ENCODE results near the gene GBP1. TPM values are rescaled to one million over a fixed set of nuclear protein-coding genes. Genes with fewer than 3 reads are reported as not detected.

The GBP1 gene
- total RNA-seq, 1 experiment from 2014 or later = 27.0 TPM

DNA sequence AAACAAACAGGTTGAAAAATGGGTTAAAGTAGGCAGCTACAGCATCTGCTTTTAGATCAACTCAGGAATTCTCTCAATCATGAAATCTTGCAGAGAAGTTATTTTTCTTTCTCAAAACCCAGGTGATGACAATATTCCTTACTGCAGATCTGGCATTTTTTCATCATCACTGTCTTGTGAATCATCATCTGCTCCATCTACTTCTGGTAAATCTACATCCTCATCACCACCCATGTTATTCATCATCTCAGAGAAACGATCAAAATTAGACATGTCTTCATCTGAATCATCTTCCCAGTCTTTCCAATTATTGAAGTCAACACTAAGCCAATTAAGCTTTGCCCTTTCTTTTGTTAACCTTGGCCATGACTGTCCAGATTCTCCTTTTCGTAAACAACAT is 39.1 kb upstream of the GBP1 start:
- intact Hi-C loops (cut with micrococcal nuclease; ENCODE audit: unreplicated experiment) = no loop called here

DNA sequence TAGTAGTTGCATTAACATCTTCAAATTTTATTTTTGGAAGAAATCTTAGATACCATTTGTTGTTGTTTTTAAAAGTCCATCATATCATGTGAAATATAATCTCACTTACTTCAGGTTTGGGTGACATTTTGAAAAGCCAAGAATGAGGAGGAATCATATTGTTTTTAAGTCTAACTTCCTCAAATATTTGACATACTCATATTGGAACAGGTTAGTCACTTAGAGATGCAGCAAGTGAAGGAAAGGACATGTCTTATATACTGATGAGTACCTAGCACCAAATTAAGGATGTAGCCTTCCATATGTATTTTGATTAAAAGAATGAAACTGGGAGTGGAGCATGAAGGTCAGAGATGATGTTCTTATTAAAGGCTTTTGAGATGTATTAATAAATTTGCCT is 37.0 kb upstream of the GBP1 start:
- no peaks in the 10 kb centered on the region for H3K27me3 Mint-ChIP-seq (ENCODE audit: unreplicated experiment)
- no TSS peak for BruUV-seq (replicated peaks)
- intact Hi-C loops (cut with micrococcal nuclease; ENCODE audit: unreplicated experiment) = no loop called here
- no peak overlapping the region for H3K27ac Mint-ChIP-seq (ENCODE audit: unreplicated experiment)
- no peaks in the 10 kb centered on the region for H3K36me3 Mint-ChIP-seq (ENCODE audit: insufficient read depth, unreplicated experiment)
- H3K4me3 Mint-ChIP-seq (ENCODE audit: low read depth, unreplicated experiment) = no peak overlapping the region
- no peak for DNase-seq
- CTCF ChIA-PET = no interaction called here
- H3K9me3 Mint-ChIP-seq (ENCODE audit: low read depth, unreplicated experiment) = peaks cover 2% of the 10 kb centered on the region
- H3K4me1 Mint-ChIP-seq (ENCODE audit: low read depth, unreplicated experiment) = no peaks in the 10 kb centered on the region
- TF ChIP-seq, protein P1, sequence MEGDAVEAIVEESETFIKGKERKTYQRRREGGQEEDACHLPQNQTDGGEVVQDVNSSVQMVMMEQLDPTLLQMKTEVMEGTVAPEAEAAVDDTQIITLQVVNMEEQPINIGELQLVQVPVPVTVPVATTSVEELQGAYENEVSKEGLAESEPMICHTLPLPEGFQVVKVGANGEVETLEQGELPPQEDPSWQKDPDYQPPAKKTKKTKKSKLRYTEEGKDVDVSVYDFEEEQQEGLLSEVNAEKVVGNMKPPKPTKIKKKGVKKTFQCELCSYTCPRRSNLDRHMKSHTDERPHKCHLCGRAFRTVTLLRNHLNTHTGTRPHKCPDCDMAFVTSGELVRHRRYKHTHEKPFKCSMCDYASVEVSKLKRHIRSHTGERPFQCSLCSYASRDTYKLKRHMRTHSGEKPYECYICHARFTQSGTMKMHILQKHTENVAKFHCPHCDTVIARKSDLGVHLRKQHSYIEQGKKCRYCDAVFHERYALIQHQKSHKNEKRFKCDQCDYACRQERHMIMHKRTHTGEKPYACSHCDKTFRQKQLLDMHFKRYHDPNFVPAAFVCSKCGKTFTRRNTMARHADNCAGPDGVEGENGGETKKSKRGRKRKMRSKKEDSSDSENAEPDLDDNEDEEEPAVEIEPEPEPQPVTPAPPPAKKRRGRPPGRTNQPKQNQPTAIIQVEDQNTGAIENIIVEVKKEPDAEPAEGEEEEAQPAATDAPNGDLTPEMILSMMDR (IDR thresholded peaks at IDR 0.05; ENCODE audit: unreplicated experiment) = no peak

More for the DNA sequence above, 39.1 kb upstream of the GBP1 start:
- H3K27ac Mint-ChIP-seq (ENCODE audit: unreplicated experiment) = no peak overlapping the region
- TF ChIP-seq, protein P1 (IDR thresholded peaks at IDR 0.05; ENCODE audit: unreplicated experiment) = no peak
- H3K27me3 Mint-ChIP-seq (ENCODE audit: unreplicated experiment) = no peaks in the 10 kb centered on the region
- no peak overlapping the region for H3K4me3 Mint-ChIP-seq (ENCODE audit: low read depth, unreplicated experiment)
- DNase-seq = no peak
- H3K4me1 Mint-ChIP-seq (ENCODE audit: low read depth, unreplicated experiment) = no peaks in the 10 kb centered on the region
- CTCF ChIA-PET = no interaction called here
- H3K9me3 Mint-ChIP-seq (ENCODE audit: low read depth, unreplicated experiment) = no peaks in the 10 kb centered on the region
- no peaks in the 10 kb centered on the region for H3K36me3 Mint-ChIP-seq (ENCODE audit: insufficient read depth, unreplicated experiment)
- BruUV-seq (replicated peaks) = TSS peak; percentile 51

DNA sequence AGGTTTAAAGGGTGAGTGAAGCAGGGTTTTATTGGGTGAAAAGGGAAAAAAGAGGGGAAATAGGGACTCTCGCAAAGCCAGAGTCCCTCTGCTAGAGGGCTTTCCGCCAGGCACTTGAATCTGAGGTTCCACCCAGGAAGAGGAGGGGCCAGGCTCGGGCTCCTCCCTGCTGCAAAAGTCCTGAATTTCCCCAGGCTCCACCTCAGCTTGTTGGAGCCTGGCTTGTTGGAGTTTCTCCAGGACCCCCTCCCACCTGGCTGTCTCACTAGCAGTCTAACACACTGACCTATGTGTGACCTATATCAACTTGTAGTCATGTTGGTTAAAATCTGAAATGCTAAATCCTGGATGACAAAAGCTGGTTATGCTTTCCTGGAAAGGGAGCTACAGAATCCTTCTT is 35.4 kb upstream of the GBP1 start:
- Mint-ChIP-seq H3K27ac (ENCODE audit: unreplicated experiment) (no peak overlapping the region), H3K4me3 (ENCODE audit: low read depth, unreplicated experiment) (no peak overlapping the region), H3K9me3 (ENCODE audit: low read depth, unreplicated experiment) (peaks cover 6% of the 10 kb centered on the region), H3K4me1 (ENCODE audit: low read depth, unreplicated experiment) (no peaks in the 10 kb centered on the region), H3K27me3 (ENCODE audit: unreplicated experiment) (no peaks in the 10 kb centered on the region), H3K36me3 (ENCODE audit: insufficient read depth, unreplicated experiment) (no peaks in the 10 kb centered on the region)
- TF ChIP-seq, protein P1 (IDR thresholded peaks at IDR 0.05; ENCODE audit: unreplicated experiment) = no peak
- CTCF ChIA-PET = no interaction called here
- no TSS peak for BruUV-seq (replicated peaks)
- intact Hi-C loops (cut with micrococcal nuclease; ENCODE audit: unreplicated experiment) = no loop called here
- DNase-seq = no peak

DNA sequence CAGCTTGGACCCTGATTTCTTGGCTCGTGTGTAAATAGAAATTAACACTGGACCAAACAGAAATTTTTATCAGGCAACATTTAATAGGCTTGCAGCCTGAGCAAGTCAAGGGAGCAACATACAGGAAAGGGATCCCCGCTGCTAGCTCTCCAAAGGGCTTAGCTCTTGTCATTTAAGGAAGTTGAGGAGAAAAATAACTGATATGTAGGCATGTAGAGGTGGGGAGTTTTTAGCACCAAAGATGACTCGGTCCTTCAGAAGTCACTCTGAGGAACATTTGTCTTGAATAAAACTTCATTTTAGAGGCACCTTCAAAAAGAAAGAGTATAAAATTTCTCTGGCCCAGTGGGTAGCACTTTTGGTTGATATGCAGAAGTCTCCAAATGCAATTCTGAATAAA is 33.8 kb upstream of the GBP1 start:
- TF ChIP-seq, protein P1 (IDR thresholded peaks at IDR 0.05; ENCODE audit: unreplicated experiment) = no peak
- H3K27ac Mint-ChIP-seq (ENCODE audit: unreplicated experiment) = no peak overlapping the region
- no peak overlapping the region for H3K4me3 Mint-ChIP-seq (ENCODE audit: low read depth, unreplicated experiment)
- no TSS peak for BruUV-seq (replicated peaks)
- no peak for DNase-seq
- intact Hi-C loops (cut with micrococcal nuclease; ENCODE audit: unreplicated experiment) = no loop called here
- H3K4me1 Mint-ChIP-seq (ENCODE audit: low read depth, unreplicated experiment) = no peaks in the 10 kb centered on the region
- H3K27me3 Mint-ChIP-seq (ENCODE audit: unreplicated experiment) = no peaks in the 10 kb centered on the region
- no peaks in the 10 kb centered on the region for H3K36me3 Mint-ChIP-seq (ENCODE audit: insufficient read depth, unreplicated experiment)
- CTCF ChIA-PET = no interaction called here
- H3K9me3 Mint-ChIP-seq (ENCODE audit: low read depth, unreplicated experiment) = peaks cover 6% of the 10 kb centered on the region

DNA sequence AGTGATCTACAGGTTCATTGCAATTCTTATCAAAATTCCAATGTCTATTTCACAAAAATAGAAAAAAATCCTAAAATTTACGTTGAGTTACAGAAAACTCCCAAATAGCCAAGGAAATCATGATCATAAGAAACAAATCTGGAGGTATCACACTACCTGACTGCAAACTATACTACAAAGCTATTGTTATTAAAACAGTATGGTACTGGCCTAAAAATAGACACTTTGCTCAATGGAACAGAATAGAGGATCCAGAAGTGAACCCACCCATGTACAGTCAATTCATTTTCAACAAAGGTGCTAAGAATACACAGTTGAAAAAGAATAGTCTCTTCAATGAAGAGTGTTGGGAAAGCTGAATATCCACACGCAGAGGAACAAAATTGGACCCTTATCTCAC is 30.7 kb upstream of the GBP1 start:
- no peak overlapping the region for H3K27ac Mint-ChIP-seq (ENCODE audit: unreplicated experiment)
- H3K27me3 Mint-ChIP-seq (ENCODE audit: unreplicated experiment) = no peaks in the 10 kb centered on the region
- H3K4me3 Mint-ChIP-seq (ENCODE audit: low read depth, unreplicated experiment) = no peak overlapping the region
- BruUV-seq (replicated peaks) = no TSS peak
- intact Hi-C loops (cut with micrococcal nuclease; ENCODE audit: unreplicated experiment) = no loop called here
- H3K9me3 Mint-ChIP-seq (ENCODE audit: low read depth, unreplicated experiment) = peaks cover 6% of the 10 kb centered on the region
- no peak for DNase-seq
- TF ChIP-seq, protein P1 (IDR thresholded peaks at IDR 0.05; ENCODE audit: unreplicated experiment) = no peak
- CTCF ChIA-PET = no interaction called here
- no peaks in the 10 kb centered on the region for H3K36me3 Mint-ChIP-seq (ENCODE audit: insufficient read depth, unreplicated experiment)
- no peaks in the 10 kb centered on the region for H3K4me1 Mint-ChIP-seq (ENCODE audit: low read depth, unreplicated experiment)

Data from Calu3 (cell line).